ENCODE results near the gene BNC2.

BNC2 gene

GRCh38 chr9:16622541-16622940 lies 247.9 kb downstream of the BNC2 start:
- DNase-seq: no peak

DNA sequence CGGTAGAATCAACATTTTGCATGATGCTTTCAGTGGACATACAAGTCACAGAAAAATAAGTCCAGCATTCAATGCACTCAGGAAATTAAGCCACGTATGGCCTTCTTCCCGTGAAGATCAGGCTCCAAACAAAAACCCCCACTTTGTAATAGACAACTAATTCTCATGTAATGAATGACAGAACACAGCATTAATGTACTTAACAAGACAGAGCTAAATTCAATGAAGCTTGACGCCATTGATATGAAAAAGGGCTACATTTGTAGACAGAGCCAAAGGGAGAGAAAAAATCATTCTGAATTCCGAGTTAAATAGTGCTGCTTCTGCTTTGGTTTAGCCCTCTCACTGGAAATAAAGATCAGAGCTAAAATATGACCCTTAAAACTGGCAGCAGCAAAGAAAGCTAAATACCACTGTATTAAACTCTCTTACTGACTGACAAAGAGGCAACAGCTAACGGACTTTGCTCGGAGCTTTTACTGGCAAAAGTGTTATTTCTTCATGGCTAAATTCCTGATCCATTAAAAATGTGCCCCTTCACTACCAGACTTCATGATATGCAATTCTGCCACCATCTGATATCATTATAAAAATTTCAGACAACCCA lies 250.5 kb downstream of the BNC2 start:
- no peak for DNase-seq

- DNase-seq: no peak
Measured at GRCh38 chr9:16619402-16619801, 251.1 kb downstream of the BNC2 start.

DNA sequence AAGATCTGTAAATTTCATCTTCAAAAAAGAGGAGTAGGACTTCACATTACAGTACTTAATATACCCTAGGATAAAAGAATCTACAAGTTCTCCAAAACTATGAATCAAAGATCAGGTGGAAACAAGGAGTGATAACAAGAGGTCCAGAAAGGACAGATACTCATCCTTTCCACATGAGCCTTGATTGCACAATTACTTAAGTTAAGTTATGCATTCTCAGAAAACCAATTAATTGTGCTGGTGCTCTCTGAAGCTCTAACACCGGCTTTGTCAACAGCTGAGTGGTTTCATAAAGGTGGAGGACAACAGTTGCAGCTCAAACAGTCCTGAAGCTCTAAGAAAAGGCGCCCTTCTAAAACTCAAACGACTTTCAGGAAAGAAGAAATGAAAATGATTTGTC lies 251.9 kb downstream of the BNC2 start:
- no peak for DNase-seq

- DNase-seq: no peak
Measured at GRCh38 chr9:16616686-16617085, 253.8 kb downstream of the BNC2 start.

- DNase-seq: no peak
Measured at GRCh38 chr9:16615451-16615850, 255.0 kb downstream of the BNC2 start.

DNA sequence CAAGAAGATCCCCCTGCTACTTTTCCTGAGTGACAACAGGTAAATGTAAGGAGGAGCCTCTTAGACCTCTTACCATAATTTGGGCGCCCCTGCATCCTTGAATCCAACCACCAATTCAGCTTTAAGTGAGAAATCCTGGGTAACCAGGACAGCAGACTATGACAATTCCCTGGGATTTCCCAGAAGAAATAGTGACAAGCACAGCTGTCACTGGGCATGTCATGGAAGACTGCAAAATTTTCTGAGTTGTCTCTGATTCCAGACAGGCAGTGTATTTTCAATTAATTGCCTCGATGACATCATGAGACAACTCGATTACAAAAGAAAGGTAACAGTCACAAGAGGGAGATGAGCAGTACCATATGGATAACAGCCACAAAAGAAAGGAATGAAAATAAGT lies 256.9 kb downstream of the BNC2 start:
- DNase-seq: no peak

GRCh38 chr9:16613051-16613450 lies 257.4 kb downstream of the BNC2 start:
- no peak for DNase-seq

GRCh38 chr9:16612627-16613026 lies 257.8 kb downstream of the BNC2 start:
- no peak for DNase-seq

- DNase-seq: no peak
Measured at GRCh38 chr9:16611983-16612382, 258.5 kb downstream of the BNC2 start.

DNA sequence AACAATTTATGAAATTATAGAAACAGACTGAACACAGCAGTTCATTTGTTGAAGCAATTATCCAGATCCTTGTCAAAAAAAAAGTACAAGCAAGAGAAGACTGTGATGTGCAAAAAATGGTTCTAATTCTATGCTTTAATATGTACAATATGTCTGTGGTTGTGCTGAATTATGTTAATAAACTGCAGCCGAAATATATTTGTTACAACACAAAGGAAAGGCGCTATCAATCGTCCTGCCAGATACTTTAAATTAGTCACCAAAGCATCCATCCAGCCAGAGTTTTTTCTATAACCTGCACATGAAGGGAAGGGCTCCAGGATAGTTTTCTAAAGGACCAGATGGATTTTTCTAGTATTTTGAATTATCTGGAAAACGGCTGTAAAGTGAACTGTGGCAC lies 259.5 kb downstream of the BNC2 start:
- DNase-seq: no peak

- DNase-seq: no peak
Measured at GRCh38 chr9:16610538-16610937, 259.9 kb downstream of the BNC2 start.

DNA sequence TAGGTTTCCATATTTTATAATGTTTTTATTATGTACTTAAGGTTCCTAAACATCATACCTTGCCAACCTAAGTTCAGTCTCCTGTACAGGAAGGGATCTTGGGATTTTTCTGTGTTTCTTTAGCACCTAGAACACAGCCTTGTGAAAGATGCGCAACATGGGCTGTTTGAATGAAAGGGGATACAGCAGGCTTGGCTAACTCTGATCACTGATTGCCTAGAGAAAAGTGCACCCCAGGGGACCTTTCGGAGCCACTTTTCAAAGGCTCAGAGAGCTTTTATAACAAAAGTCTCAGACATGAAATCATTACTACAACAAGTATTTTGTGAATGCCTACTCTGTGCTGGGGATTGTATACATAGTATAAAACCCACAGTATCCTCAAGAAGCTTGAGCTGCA lies 261.6 kb downstream of the BNC2 start:
- no peak for DNase-seq

DNA sequence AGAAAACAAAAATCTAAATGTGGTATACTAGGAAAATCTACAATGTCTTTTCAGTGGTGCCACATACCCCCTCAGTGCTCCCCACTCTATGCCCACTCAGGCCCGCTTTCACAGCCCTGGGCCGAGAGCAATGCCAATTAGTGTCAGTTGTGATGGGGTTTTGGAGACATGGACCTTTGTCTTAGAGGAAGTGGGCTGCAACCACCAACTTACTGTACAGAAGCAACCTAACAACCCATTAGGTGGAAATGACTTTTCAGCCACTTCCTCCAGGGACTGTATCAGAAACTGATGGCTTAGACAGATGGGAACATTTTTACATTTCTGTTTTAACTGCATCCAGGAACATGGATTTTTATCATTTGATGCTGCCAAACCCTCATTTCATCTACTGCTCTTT lies 268.0 kb downstream of the BNC2 start:
- DNase-seq: no peak

DNA sequence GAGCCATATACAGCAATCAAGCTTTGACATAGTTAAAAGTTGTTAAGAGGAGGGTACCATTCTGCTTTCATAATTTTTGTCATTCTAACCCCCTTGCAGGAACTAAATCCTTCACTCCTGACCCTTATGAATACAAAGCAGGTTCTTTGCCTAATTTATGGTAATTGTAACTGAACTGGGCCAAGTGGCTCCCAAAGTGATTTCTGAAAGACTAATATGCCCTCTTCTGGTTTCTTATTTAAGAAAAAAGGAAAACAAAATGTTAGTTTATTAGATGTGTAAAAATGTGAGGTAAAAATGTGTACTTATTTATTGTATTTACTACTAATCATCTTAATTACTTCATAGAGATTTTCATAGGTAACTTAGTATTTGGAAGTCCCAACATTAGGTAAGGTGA lies 268.5 kb downstream of the BNC2 start:
- no peak for DNase-seq

DNA sequence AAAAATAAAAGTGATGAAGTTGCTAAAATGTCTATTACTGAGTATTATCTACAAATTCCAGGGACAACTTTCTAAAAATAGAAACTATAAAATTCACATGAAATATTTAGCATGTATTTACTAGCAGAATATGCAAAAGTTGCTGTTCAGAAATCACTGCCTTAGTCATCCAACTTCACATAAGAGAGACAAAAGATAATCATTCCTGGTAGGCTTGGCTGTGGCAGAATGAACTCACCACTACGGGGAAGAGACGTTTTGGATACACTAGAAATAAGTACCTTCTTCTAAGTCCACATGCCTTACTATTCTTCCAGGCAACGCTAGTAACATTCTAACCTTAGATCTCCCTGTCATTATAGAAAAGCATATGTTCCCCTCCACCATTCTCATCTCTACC lies 272.2 kb downstream of the BNC2 start:
- no peak for DNase-seq

DNA sequence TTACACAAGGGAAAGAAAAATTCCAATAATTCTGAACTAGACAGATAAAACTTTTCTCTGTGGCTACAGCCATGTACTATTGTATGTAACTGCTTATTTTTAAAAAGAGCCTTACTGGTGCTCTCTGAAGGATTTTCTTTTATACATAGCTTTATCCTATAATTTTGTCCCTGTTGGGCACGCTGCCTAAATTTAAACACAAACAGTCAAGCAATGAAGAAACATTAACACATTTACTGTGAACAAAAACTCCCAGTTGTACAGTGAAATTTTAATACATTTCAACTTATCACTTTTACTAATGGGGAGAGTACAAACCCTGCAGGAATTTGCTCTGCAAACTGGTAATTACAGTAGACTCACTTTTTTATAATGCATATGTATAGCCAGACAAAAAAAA lies 273.3 kb downstream of the BNC2 start:
- no peak for DNase-seq

DNA sequence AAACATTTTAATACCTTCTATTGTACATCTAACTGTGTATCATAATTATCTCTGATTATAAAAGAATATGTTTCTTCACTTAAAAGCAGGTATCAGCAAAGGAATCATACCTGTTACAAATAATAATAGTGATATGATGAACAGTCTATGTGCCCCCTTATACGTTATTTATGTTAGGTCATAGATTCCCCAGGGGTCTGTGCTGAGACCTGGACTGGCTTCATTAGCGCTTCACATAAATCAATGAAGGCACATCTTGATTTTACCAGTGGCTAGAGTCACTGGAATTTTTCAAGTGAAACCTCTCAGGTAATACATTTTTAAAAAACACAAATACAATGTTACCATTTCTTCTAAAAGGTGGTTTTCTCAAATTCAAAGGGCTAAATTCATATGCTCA lies 275.2 kb downstream of the BNC2 start:
- no peak for DNase-seq

GRCh38 chr9:16594787-16595186 lies 275.7 kb downstream of the BNC2 start:
- no peak for DNase-seq

DNA sequence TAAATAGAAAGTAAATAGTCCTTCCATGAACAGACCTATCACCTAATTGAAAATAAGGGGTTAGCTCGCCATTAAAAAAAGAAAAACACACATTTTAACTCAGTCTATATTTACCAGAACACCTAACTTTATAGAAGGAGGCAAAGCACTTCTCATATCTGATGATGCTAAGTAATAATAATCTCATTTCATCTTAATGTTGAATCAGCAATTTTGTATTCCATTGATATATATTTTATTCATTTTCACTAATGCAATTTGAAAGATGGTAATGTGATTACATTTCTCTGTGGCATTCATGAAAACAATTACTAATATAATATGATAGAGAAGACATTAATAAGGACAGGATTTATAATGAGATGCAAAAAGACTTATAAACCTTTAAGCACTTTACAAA lies 276.7 kb downstream of the BNC2 start:
- DNase-seq: no peak

DNA sequence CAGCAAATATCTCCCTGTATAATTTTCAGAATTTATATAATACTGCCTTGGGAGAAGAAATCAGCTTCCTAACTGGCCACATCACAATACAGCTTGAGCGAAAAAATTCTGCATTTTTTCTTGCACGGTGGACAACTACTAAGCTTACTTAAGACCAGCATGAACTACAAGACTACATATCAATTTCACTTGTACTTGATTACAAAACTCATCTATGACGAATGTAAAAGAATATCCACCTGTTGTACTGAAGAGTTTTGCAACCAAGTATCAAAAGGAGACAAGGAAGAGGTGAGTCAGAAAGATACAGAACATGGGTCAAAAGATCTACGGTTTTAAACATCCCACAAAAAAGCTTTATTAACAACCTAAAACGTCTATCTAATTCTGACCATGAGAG lies 279.4 kb downstream of the BNC2 start:
- DNase-seq: no peak

- no peak for DNase-seq
Measured at GRCh38 chr9:16585591-16585990, 284.9 kb downstream of the BNC2 start.

DNA sequence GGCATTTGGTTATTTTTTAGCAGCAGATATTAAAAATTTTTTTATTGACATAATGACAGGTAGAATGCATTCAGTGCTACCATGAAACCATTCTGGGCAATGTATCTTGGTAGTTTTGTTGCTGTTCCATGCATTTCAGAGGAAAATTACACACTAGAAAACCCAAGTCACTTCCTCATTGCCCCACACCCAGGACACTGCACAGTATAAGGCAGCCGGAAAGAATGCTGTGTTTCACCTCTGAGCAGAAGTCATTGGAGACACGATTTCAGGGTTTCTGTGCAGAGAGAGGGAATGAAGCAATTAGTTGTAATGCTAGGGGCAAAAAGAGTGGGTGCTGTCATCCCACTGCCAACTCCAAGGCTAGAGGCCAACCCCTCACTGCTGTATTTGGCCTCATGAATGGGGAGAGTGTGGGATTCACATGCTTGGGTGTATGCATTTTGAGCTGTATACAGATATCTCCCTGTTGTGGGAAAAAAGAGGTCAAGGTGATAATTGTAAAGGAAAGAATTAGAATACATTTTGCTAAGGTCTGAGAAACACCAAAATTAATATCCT lies 290.5 kb downstream of the BNC2 start:
- DNase-seq: no peak

GRCh38 chr9:16575986-16576245 lies 294.6 kb downstream of the BNC2 start:
- DNase-seq: no peak

GRCh38 chr9:16575142-16575985 lies 295.1 kb downstream of the BNC2 start:
- peak; percentile 53 for DNase-seq

Measured in DMS153 (cell line).